Sigmoid colon (tissue), 4 donors: ENCODE results near the gene SMYD3.

ENCODE experiments used
- CTCF ChIP-seq, 4 experiments: fragments of 450-650 bp in 3 of 4; fragments of 200-600 bp in 1 of 4; IDR thresholded peaks; one replicate each; pipeline ENCODE4 v1.5.1; 2016 to 2019; ENCODE audit warnings: antibody characterized with exemption in 4 of 4, mild to moderate bottlenecking in 3 of 4, moderate library complexity in 2 of 4
- EP300 ChIP-seq, 4 donors: sonication (generic); formaldehyde crosslinking; IDR thresholded peaks; one replicate each; pipeline ENCODE4 v1.6.1; 2017; ENCODE audit warnings: antibody characterized with exemption in 4 of 4

- TF ChIP-seq EP300 (IDR thresholded peaks at IDR 0.05) (no peak), CTCF (IDR thresholded peaks at IDR 0.05) (no peak)
Measured at GRCh38 chr1:246462986-246463385, 44.1 kb downstream of the SMYD3 start.
